GM10266 (cell line): ENCODE results near the gene KCTD10.

Experiments used
- DNase-seq: peaks from one replicate; pipeline ENCODE4 v3.0.0; 2012; ENCODE audit errors: extremely low spot score
- TF ChIP-seq, protein P1 (sequence below): IDR thresholded peaks from 2 replicates; pipeline ENCODE4 v1.5.1; 2012; ENCODE audit warnings: mild to moderate bottlenecking, low read depth; ENCODE audit not compliant: control insufficient read depth, insufficient read depth; ENCODE audit errors: missing control alignments

Gene KCTD10

DNA sequence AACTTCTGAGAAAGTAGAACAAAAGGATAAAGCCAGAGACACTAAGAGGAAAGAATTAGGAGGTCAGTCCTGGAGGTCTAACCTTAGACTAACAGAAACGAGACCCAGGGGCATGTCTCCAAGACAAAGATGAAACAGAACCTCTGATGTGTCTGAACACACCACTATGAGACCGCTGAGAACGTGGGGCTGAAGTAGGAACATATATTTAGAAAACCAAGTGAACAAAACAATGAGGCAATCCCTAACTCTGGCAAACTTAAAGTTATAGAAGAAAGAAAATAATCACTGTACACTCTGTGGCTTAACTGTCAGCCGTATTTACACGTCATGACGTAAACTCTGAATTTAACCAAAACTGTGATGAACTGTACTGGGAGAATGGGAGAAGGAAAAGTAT, 17.9 kb downstream of the KCTD10 start:
- DNase-seq = no peak
- TF ChIP-seq, protein P1, sequence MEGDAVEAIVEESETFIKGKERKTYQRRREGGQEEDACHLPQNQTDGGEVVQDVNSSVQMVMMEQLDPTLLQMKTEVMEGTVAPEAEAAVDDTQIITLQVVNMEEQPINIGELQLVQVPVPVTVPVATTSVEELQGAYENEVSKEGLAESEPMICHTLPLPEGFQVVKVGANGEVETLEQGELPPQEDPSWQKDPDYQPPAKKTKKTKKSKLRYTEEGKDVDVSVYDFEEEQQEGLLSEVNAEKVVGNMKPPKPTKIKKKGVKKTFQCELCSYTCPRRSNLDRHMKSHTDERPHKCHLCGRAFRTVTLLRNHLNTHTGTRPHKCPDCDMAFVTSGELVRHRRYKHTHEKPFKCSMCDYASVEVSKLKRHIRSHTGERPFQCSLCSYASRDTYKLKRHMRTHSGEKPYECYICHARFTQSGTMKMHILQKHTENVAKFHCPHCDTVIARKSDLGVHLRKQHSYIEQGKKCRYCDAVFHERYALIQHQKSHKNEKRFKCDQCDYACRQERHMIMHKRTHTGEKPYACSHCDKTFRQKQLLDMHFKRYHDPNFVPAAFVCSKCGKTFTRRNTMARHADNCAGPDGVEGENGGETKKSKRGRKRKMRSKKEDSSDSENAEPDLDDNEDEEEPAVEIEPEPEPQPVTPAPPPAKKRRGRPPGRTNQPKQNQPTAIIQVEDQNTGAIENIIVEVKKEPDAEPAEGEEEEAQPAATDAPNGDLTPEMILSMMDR = no peak

DNA sequence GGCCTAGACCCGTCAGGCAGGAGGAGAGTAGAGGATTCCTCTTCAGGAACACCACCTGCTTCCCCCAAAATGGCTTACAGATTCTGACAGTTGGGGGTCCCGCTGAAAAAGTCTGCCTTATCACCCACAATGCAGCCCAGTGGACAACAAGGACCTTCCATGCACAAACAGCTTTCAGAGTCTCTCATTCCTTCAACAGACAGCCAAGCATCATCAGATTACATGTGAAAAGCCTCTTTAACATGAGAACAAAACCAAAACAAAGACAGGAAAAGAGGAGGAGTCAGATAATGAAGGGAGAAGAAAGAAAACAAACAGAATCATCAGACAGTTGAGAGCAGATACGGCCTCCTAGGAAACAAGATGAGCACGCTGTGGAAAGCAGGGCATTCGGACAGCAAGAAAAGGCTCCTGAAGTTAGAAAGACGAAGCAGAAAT, 18.3 kb downstream of the KCTD10 start:
- DNase-seq = no peak
- TF ChIP-seq, protein P1 = no peak

DNA sequence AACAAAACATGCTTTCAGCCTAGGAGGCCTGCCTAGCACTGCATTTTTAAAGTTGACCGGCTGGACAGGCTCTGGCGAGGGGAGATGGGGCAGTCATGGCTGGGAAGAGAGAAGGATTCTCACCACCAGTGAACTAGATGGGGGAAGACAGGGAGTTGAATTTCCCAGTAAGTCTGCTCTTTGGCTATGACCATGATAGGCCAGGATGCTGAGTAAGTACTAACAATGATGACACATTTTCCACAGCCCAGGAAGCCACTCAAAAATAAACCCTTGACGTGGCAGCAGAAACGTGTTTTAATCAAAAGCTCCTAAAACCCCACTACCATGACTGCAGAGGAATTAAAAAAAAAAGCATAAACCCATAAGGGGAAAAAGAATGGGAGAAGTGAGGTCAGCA, 19.0 kb downstream of the KCTD10 start:
- TF ChIP-seq, protein P1 = no peak
- no peak for DNase-seq

DNA sequence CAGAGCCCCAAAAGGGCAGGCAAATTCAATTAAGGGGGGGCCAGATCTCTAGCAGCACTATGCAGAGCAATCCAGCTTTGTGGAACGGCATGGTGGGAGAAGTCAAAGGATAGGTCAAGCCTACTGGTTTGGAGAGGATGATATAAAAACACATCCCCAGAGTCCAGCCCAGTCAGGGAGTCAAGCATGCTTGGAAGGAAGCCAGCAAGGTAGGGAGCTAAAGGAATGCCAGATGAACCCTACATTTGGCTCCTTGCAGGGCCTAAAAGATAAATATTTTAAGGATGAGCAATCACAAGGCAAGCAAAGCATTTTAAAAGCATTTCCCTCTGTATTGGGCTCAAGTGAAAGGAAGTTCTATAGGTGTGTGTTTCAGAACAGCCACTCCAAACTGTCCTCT, 21.4 kb downstream of the KCTD10 start:
- TF ChIP-seq, protein P1 = no peak
- no peak for DNase-seq

DNA sequence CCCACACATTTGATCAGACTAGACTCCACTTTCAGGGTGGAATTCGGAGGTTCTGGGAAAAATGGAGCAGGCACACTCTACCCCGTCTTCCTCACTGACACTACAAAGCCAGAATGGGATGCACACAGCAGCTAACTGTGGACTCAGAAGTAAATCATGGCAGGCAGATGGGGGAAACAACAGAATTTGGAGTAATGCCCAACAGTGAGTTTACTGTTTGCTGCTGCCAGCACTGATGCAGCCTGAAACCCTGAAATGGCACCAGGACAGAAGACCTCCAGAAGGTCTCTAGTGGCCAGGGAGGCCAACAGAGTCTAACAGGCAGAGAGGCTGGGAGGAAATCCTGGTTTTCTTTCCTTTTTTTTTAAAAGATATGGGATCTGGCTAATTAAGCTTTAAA, 24.6 kb downstream of the KCTD10 start:
- DNase-seq = no peak
- TF ChIP-seq, protein P1 = no peak

DNA sequence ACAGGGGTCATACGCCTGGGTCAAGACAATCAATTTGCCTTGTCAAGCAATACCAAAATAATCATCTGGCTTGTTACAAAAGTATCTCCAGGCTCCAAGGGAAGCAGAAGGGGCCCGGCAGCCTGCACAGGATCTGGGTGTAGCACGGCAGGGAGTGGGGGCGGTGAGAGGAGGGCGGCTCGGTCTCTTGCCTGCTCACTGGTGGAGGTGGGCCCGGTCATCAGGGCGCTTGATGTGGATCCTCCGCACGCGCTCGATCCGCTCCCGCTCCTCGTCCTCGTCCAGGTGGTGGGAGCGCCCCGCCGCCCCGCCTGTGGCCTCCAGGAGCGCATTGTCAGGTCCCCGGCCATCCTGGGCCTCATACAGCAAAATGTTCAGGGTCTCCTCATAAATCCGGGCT, 25.7 kb downstream of the KCTD10 start:
- TF ChIP-seq, protein P1 = no peak

DNA sequence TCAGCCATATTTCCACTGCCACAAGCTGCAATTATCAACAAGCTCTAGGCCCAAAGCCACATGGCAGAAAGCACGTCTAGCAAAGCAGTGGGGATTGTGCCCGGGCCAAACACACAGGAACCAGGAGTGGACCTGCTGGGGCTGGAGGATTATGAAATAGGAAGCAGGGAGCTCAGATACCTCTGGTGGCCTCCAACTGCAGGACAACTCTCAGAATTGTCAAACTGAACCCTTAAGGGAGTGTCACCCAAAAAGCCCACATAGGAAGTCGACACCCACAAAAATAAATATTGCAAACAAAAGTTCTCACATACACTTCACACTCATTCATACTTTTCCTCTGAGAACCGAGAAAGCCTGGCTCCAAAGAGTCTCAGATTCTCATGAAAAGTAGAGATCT, 26.1 kb downstream of the KCTD10 start:
- DNase-seq = no peak
- TF ChIP-seq, protein P1 = no peak

More for the DNA sequence above, 25.7 kb downstream of the KCTD10 start:
- DNase-seq = no peak
